ENCODE data around the gene ZAR1L. TPM values are rescaled to one million over a fixed set of nuclear protein-coding genes. Genes with fewer than 3 reads are reported as not detected.

ZAR1L gene
- total RNA-seq, 4 donors from 2014 or later, result not detected

DNA sequence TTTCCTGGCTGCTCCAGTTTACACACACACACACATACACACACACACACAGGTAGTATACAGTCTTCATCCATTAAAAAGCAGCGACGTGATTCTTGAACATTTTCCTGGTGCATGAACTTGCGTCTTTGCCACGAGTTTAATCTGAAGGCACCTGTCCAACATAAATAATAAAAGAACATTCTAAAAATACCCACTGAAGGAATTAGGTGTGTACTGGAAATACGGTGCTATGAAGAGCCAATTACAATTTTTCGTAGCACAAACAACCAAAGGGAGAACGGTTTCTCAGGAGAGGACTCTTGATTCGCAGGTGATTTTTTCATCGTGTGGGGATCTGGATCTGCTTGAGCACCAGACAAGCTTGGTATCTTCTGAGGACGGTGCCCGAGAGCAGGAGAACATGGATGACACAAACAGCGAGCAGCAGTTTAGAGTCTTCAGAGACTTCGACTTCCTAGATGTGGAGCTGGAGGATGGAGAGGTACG lies 61.2 kb downstream of the ZAR1L start:
- H3K4me1 ChIP-seq, result peaks cover 8% of the 10 kb centered on the region

More for the DNA sequence above, 61.2 kb downstream of the ZAR1L start:
- no peak for DNase-seq (ENCODE audit: low spot score in 2 of 2)
- H3K9me3 ChIP-seq, result no peaks in the 10 kb centered on the region
- TF ChIP-seq CTCF (IDR thresholded peaks at IDR 0.05) (no peak), POLR2AphosphoS5 (IDR thresholded peaks at IDR 0.05) (no peak), POLR2A (IDR thresholded peaks at IDR 0.05) (no peak), EP300 (IDR thresholded peaks at IDR 0.05) (no peak)
- WGBS, result 55% methylated on average over 14 of the region's 14 CpGs
- H3K27ac ChIP-seq, result peak overlapping the region; percentile 71
- peaks cover 16% of the 10 kb centered on the region for H3K36me3 ChIP-seq
- H3K4me3 ChIP-seq, result peak overlapping the region; percentile 30
- no peaks in the 10 kb centered on the region for H3K27me3 ChIP-seq

Other genes starting within 250 kb of the ZAR1L start
- gene BRCA2, start 145 bp upstream of the ZAR1L start, total RNA-seq, result 1 to 10 TPM; 1.5 to 5.6 (median 2.0) TPM
- gene N4BP2L1, start 112.8 kb upstream of the ZAR1L start, total RNA-seq, result 10 to 100 TPM; 31.3 to 71.5 (median 34.6) TPM
- 100 to 1,000 TPM in 3 of 4 donors, 10 to 100 TPM in 1; 79.8 to 722 (median 131) TPM for gene N4BP2L2, start 223.4 kb upstream of the ZAR1L start, total RNA-seq